Ascending aorta (tissue), 2 donors: ENCODE measurements around the gene TACSTD2. TPM values are rescaled to one million over a fixed set of nuclear protein-coding genes. Genes with fewer than 3 reads are reported as not detected.
A peak's percentile ranks its signal among the peaks of the same experiment; 100 is the strongest.

ENCODE experiments used
- DNase-seq, 2 donors: peaks; one replicate each; pipeline ENCODE4 v3.0.0-alpha.2; 2019; ENCODE audit warnings: low spot score in 2 of 2
- H3K27ac ChIP-seq, 2 donors: fragments of 200-600 bp; sonication (generic); one replicate each; pipeline ENCODE4 v1.5.1; 2016 to 2017; ENCODE audit warnings: mild to moderate bottlenecking in 1 of 2
- H3K27me3 ChIP-seq: fragments of 200-600 bp; sonication (generic); one replicate; pipeline ENCODE4 v1.5.1; 2017
- H3K36me3 ChIP-seq, 2 donors: fragments of 200-600 bp; sonication (generic); one replicate each; pipeline ENCODE4 v1.5.1; 2016
- H3K4me1 ChIP-seq, 2 donors: fragments of 200-600 bp; sonication (generic); one replicate each; pipeline ENCODE4 v1.5.1; 2016 to 2017; ENCODE audit warnings: mild to moderate bottlenecking in 1 of 2
- H3K4me3 ChIP-seq, 2 donors: fragments of 200-600 bp; sonication (generic); one replicate each; pipeline ENCODE4 v1.5.1; 2016 to 2017; ENCODE audit warnings: mild to moderate bottlenecking in 1 of 2
- H3K9me3 ChIP-seq, 2 donors: fragments of 200-600 bp; sonication (generic); one replicate each; pipeline ENCODE4 v1.5.1; 2016
- intact Hi-C: fragments of 100-400 bp; cut with DNase I; formaldehyde crosslinking; loops from one replicate; pipeline ENCODE4 v1.15.1; 2023
- total RNA-seq: library from RNA; depleted of rRNA; stranded (reverse); fragments of >200 nt; gene quantifications from one replicate; pipeline ENCODE4 v1.1.0, GENCODE V29; 2016
- TF ChIP-seq, protein P1 (sequence below), 3 experiments: fragments of 200-600 bp in 2 of 3; fragments of 450-650 bp in 1 of 3; sonication (generic) in 2 of 3; IDR thresholded peaks; one replicate each; pipeline ENCODE4 v1.5.1; 2016 to 2019; ENCODE audit warnings: antibody characterized with exemption in 3 of 3, mild to moderate bottlenecking in 1 of 3, moderate library complexity in 1 of 3

Gene TACSTD2
- total RNA-seq, 1 donor from 2014 or later: 1.3 TPM

DNA sequence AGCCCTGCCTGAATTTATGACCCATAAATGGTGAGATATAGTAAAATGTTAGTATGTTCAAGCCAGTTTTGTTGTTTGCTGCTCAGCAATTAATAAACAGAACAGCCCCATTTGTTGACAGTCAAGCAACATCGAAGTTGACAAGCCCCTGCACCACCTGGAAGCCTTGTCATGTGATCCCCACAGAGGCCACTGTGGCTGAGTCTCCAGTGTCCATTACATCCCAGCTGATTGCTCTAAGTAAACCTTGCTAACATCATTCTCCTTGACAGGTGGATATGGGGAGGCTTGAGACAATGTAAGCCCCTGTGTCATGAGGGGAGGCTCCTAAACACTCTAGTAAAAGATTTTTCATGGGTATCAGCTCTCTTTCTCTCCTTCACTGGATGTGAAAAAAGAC lies 17.5 kb upstream of the TACSTD2 start:
- no peak for DNase-seq
- H3K27ac ChIP-seq: no peak overlapping the region
- no peaks in the 10 kb centered on the region for H3K9me3 ChIP-seq
- TF ChIP-seq, protein P1, sequence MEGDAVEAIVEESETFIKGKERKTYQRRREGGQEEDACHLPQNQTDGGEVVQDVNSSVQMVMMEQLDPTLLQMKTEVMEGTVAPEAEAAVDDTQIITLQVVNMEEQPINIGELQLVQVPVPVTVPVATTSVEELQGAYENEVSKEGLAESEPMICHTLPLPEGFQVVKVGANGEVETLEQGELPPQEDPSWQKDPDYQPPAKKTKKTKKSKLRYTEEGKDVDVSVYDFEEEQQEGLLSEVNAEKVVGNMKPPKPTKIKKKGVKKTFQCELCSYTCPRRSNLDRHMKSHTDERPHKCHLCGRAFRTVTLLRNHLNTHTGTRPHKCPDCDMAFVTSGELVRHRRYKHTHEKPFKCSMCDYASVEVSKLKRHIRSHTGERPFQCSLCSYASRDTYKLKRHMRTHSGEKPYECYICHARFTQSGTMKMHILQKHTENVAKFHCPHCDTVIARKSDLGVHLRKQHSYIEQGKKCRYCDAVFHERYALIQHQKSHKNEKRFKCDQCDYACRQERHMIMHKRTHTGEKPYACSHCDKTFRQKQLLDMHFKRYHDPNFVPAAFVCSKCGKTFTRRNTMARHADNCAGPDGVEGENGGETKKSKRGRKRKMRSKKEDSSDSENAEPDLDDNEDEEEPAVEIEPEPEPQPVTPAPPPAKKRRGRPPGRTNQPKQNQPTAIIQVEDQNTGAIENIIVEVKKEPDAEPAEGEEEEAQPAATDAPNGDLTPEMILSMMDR (IDR thresholded peaks at IDR 0.05): no peak
- H3K4me1 ChIP-seq: peaks cover 6 to 35% of the 10 kb centered on the region in 2 donors
- intact Hi-C loops: no loop called here
- H3K4me3 ChIP-seq: no peak overlapping the region
- H3K27me3 ChIP-seq: no peaks in the 10 kb centered on the region
- H3K36me3 ChIP-seq: no peaks in the 10 kb centered on the region

DNA sequence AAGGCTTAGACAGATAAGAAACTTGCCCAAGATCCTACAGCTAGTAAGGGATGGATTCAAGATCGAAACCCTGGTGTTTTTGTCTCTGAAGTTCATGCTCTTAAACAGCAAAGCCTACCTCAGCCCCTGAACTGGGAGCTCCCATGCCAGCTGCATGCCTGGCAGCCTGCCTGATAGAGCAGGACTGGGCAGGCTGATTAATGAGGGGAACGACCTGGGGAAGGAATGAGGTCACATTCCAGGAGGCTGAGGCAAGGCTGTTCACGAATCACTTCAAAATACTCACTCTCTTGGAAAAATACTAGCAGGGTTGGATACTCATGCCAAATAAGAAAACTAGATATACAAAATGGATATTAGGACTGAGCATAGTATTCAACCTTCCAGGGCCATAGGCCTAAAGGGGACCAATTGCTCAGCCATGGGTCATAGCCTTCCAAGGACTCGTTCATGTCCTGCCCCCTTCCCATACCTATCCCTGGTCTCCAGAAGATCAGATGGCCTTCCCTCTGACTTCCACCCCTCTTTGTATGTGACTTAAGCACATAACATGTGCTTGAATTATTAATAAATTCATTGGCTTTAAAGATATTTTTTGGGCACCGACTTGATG lies 15.6 kb upstream of the TACSTD2 start:
- H3K27me3 ChIP-seq: no peaks in the 10 kb centered on the region
- H3K36me3 ChIP-seq: no peaks in the 10 kb centered on the region
- peaks cover 6 to 35% of the 10 kb centered on the region in 2 donors for H3K4me1 ChIP-seq
- peak; percentile 49 to 95 for DNase-seq
- intact Hi-C loops: loop anchor here (1.0 kb wide), 2 partner anchors 8 to 46 kb away; partner anchors contain the start of gene OMA1
- TF ChIP-seq, protein P1 (IDR thresholded peaks at IDR 0.05): no peak
- H3K4me3 ChIP-seq: no peak overlapping the region
- no peaks in the 10 kb centered on the region for H3K9me3 ChIP-seq
- peak overlapping the region; percentile 79 to 88 for H3K27ac ChIP-seq

DNA sequence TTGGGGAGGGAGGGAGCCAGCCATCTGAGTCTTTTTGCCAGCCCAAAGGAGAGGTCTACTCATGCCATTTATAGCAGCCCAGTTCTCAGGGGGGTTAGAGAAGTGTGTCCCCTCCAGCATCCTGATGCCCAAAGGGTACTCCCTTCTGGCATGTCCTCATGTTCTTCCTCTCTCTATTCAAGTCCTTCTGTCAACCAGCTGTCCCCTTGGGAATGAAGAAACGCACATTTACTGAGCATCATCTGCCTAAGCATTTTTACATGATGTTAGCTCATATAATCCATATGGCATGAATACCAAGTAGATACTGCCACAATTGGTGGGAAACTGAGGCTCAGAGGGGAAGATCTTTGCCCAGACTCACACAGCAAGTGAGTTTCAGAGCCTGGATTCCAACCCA lies 14.8 kb upstream of the TACSTD2 start:
- intact Hi-C loops: loop anchor here (1.0 kb wide), 2 partner anchors 8 to 46 kb away; partner anchors contain the start of gene OMA1
- H3K4me3 ChIP-seq: no peak overlapping the region
- TF ChIP-seq, protein P1 (IDR thresholded peaks at IDR 0.05): no peak
- H3K36me3 ChIP-seq: no peaks in the 10 kb centered on the region
- peak overlapping the region; percentile 79 to 88 for H3K27ac ChIP-seq
- peaks cover 6 to 30% of the 10 kb centered on the region in 2 donors for H3K4me1 ChIP-seq
- H3K9me3 ChIP-seq: no peaks in the 10 kb centered on the region
- no peak for DNase-seq
- no peaks in the 10 kb centered on the region for H3K27me3 ChIP-seq

GRCh38 chr1:58590019-58590418 lies 13.0 kb upstream of the TACSTD2 start:
- peak overlapping the region in 1 of 2 donors; percentile 59 for H3K27ac ChIP-seq
- TF ChIP-seq, protein P1 (IDR thresholded peaks at IDR 0.05): no peak
- no peak overlapping the region for H3K4me3 ChIP-seq
- H3K4me1 ChIP-seq: peaks cover 6 to 34% of the 10 kb centered on the region in 2 donors
- no peaks in the 10 kb centered on the region for H3K27me3 ChIP-seq
- no peaks in the 10 kb centered on the region for H3K36me3 ChIP-seq
- no peaks in the 10 kb centered on the region for H3K9me3 ChIP-seq
- intact Hi-C loops: no loop called here
- no peak for DNase-seq

- no peaks in the 10 kb centered on the region for H3K27me3 ChIP-seq
- H3K27ac ChIP-seq: peak overlapping the region in 1 of 2 donors; percentile 10
- DNase-seq: no peak
- H3K4me3 ChIP-seq: no peak overlapping the region
- TF ChIP-seq, protein P1 (IDR thresholded peaks at IDR 0.05): no peak
- H3K4me1 ChIP-seq: peaks cover 13 to 47% of the 10 kb centered on the region in 2 donors
- H3K36me3 ChIP-seq: no peaks in the 10 kb centered on the region
- intact Hi-C loops: loop anchor here (10.0 kb wide), 1 partner anchor 186 kb away; no protein-coding TSS in a partner anchor
- H3K9me3 ChIP-seq: no peaks in the 10 kb centered on the region
Observed at GRCh38 chr1:58588396-58588795, 11.3 kb upstream of the TACSTD2 start.
